Hepatocyte (in vitro differentiated cells): Measurements from ENCODE around the gene AQP12A.
"Not testable (repeated sequence)": the region's sequence is repeated elsewhere in the genome, so short reads cannot be mapped to it uniquely, and the experiment has no call there.

Experiments
- CTCF ChIP-seq: fragments of 200-600 bp; sonication (generic); IDR thresholded peaks from 2 replicates; pipeline ENCODE4 v1.5.1; 2016; ENCODE audit warnings: antibody characterized with exemption, mild to moderate bottlenecking; ENCODE audit not compliant: poor library complexity
- EZH2 ChIP-seq: fragments of 200-600 bp; sonication (generic); IDR thresholded peaks from 2 replicates; pipeline ENCODE4 v1.6.1; 2016; ENCODE audit warnings: antibody characterized with exemption, mild to moderate bottlenecking, borderline replicate concordance

- not testable (repeated sequence) for TF ChIP-seq CTCF, EZH2
These were observed 17.0 kb upstream of the AQP12A start for GRCh38 chr2:240674461-240675184.
